ENCODE measurements around the gene AFMID. TPM values are rescaled to one million over a fixed set of nuclear protein-coding genes. Genes with fewer than 3 reads are reported as not detected.

The AFMID gene
- total and polyA plus RNA-seq, 9 of the 15 experiments (the other 6 are each of a cell fraction or from before 2014, with no cell fraction given), result 62.1 to 188 (median 74.4) TPM

GRCh38 chr17:78250891-78251772, 64.0 kb downstream of the AFMID start (continued):
- TF ChIP-seq GTF3C2 (IDR thresholded peaks at IDR 0.05; ENCODE audit: borderline replicate concordance, extremely low read depth, insufficient read length) (no peak), ZNF592 (IDR thresholded peaks at IDR 0.05) (peak; percentile 91), PHF21A (IDR thresholded peaks at IDR 0.05; ENCODE audit: borderline replicate concordance, low read depth) (no peak; the same call in 1 of the 2 replicates), PATZ1 (CRISPR knock-in tag; IDR thresholded peaks at IDR 0.05; ENCODE audit: borderline replicate concordance) (no peak), SLC30A9 (CRISPR knock-in tag; IDR thresholded peaks at IDR 0.05) (no peak), GTF2E2 (tag; IDR thresholded peaks at IDR 0.05) (no peak), TRIM25 (IDR thresholded peaks at IDR 0.05; ENCODE audit: borderline replicate concordance) (no peak), CBFA2T2 (conservative IDR thresholded peaks at IDR 0.05) (peak; percentile 29), MNT (conservative IDR thresholded peaks at IDR 0.05) (peak in 1 of 2 experiments; percentile 71; a peak in 2 of 4 replicates), MAFG (tag; conservative IDR thresholded peaks at IDR 0.05) (no peak), HSF4 (CRISPR knock-in tag; IDR thresholded peaks at IDR 0.05; ENCODE audit: borderline replicate concordance) (no peak)
